ENCODE data around the gene TLE4.
"Not testable (repeated sequence)": the region's sequence is repeated elsewhere in the genome, so short reads cannot be mapped to it uniquely, and the experiment has no call there.

TLE4 gene

DNA sequence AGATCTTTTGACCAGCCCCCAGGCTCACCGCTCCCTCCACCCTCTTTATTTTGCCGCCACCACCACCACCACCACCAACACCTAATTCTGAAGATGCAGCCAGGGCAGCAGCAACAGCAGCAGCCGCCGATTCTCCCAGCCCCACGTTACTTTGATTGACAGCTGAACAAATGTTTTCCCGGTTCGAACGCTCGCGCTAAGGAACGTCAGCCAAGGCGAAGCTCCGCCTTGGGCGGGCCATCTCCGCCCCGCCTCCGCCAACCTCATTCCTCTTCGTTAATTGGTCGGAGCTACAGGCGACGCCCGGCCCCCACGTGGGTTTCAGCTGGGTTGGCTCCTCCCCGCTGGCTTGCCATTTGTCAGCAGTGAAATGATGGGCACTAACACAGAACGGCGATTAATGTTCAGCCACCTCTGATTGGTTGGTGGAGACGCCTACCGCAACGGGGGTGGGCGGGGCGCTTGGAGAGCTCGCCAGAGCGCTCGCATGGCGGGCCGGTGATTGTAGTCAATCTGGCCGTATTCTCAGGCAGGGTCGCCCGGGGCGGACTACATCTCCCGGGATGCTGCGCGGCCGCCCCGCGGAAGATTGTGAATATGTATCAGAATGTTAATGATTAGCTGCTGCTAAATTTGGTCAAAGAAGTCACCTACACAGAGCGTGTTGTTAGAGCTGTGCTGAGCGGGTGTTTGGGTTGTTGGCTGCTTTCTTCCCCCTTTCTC, at the start of gene TLE4:
TSS of gene TLE4 (plus strand) at position 657 of the 723 bp plus-strand sequence. CDS start 826 bp downstream, outside the sequence.
- DNase-seq: peak; percentile 100

DNA sequence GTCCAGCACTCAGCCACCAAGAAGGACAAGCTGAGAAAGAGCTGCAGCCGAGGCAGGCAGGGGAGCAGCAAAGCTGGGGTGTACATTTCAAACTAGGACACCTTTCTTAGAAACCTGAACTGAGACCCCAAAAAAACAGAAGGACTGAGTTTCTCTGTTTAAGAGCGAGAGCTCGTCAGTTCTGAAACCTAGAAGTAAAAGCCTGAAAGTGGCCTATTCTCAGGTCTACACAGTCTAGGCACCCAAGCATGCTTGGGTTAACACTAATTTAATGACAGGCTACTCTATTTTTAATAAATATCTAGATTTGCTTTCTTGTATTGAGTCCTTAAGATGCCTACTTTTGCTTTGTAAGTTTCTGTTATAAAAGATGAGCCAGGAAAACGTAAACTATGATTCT, 49.0 kb upstream of the TLE4 start:
- DNase-seq: no peak

DNA sequence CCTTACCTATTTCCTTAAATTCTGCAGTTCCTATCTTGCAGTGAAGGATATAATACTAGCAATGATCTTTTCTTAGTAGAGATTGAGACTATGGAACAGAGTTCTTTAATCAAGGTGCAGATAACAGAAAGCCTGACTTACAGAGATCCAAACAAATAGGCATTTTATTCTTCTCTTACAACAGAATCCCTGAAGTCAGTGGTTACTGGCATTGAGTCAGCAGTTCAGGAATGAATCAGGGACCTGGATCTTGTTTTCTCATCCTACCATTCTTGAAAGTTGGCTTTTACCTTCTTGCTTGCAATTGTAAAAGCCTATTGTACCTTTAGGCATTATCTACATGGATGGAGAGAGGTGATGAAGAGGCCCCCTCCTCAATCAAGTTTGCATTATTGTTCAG, 47.5 kb upstream of the TLE4 start:
- no peak for DNase-seq

DNA sequence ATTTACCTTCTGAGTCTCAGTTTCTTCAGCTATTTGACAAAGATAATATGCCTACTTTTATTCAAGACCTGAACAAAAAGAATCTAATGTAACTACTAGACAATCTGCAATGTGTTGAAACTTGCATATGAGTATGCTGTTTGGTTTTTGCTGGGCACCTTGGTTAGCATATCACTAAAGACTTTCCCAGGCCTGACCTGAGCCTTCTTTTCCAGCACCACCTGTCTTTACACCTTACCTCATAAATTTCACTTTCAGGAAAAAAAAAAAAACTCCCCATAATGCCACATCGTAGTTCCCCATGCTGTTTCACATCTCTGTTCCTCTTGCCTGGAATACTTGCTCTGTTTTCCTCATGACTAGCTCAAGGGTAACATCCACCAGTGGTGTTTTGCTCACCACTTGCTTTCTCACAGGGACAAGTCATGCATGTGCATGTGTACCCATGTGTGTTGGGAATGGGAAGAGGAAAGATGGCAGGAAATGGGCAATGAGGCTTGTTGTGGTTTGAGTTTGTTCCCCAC, 45.6 kb upstream of the TLE4 start:
- DNase-seq: no peak

DNA sequence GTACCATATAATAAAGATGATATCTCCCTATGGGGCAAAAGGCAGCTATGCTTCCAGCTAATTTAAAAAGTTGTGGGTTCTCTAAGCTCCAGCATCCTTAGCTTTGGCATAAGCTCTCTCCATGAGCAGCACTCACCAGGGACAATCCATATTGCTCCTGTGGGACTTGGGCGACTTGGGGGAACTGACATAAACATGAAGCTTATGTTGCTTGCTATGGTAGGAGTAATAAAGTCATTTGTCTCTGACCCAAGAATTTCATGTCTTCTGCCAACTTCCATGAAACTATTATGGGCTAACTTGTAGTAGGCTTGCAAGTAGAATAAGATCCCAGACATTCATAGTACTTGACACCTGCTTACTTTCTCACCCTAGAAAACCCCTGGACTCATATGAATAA, 36.2 kb upstream of the TLE4 start:
- no peak for DNase-seq

- DNase-seq: no peak
Observed at GRCh38 chr9:79537838-79538237, 33.9 kb upstream of the TLE4 start.

- peak; percentile 42 for DNase-seq
Observed at GRCh38 chr9:79542735-79543620, 28.8 kb upstream of the TLE4 start.

DNA sequence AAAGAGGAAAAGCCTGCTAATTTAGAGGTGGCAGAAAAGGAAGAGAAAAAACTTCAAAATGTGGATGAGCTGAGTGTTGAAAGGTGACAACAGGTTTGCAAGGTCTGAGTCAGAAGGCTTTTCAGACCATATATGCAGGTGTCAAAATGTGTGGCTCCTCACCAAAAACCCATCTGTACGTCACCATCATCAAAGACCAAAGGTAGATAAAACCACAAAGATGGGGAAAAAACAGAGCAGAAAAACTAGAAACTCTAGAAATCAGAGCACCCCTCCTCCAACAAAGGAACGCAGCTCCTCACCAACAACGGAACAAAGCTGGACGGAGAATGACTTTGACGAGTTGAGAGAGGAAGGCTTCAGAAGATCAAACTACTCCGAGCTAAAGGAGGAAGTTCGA, 27.4 kb upstream of the TLE4 start:
- DNase-seq: not testable (repeated sequence)

GRCh38 chr9:79551586-79551985, 20.2 kb upstream of the TLE4 start:
- DNase-seq: no peak

GRCh38 chr9:79551994-79552393, 19.8 kb upstream of the TLE4 start:
- no peak for DNase-seq

GRCh38 chr9:79555474-79556089, 16.2 kb upstream of the TLE4 start:
- no peak for DNase-seq

GRCh38 chr9:79559495-79560181, 12.1 kb upstream of the TLE4 start:
- peak; percentile 45 for DNase-seq

DNA sequence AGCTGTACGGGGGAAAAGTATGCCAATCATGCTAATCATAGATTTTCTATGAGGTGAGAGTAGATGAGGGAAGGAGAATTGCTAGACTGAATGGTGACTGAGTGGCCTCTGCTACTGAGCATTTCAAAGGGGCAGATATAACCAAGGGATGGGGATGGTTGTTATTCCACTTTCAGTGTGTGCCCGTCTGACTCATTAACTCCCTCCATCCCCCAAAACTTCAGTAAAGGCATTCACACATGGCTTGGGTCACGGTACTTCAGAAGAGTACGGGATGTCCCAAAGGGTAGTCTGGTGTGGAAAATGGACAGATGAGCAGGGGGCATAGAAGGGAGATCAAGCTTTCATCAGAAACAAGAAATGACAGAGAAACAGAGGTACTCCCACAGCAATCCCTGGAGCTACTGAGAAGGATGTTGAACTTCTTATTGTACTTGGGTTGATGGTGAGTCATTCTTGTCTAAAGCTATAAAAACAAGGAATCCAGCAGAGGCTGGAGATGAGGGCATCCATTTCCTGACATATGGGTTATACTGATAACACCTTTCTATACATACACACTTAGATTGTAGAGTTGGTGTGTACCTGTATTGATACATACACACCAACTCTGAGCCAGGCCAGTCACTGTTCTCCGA, 8.9 kb upstream of the TLE4 start:
- DNase-seq: no peak

DNA sequence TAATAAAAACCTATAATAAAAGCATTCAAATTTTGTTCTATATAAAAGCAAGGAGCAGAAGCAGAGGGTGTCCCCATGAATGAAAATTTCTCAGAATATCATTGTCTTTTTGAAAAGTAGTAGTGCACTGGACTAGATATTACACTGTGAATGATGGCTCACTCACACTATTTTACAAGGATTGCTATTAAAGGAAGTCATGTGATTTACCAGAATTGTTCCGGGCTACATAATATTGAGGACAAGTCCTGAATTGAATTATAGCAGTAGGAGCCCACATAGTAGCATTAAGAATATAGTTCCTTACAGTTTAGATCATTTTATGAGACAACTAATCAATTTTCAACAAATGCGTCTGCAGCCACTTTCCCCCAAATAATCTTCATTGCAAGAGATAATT, 7.7 kb upstream of the TLE4 start:
- no peak for DNase-seq

GRCh38 chr9:79565245-79565644, 6.5 kb upstream of the TLE4 start:
- DNase-seq: no peak

DNA sequence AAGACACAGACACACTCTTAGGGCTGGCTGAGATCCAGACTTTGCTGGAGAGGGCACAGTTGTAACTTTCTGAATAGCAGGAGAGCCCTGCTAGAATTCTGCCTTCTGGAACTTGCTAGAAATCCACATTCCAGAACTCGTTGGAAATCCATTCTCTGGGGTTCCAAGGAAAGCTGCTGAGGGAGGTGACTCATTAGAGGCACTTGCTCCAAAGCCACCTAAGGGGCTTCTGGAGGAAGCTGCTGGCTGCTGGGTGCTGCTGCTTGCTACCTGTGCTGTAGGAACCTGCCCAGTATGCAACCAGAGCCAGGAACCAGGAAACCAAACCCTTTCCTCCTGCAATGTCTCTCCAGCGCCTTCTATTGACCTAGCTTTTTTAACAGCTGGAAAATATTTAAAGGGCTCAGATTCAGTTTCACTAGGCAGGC, 4.1 kb upstream of the TLE4 start:
- DNase-seq: no peak

GRCh38 chr9:79568337-79569101, 3.2 kb upstream of the TLE4 start:
- no peak for DNase-seq

- no peak for DNase-seq
Observed at GRCh38 chr9:79569814-79570447, 1.8 kb upstream of the TLE4 start.

DNA sequence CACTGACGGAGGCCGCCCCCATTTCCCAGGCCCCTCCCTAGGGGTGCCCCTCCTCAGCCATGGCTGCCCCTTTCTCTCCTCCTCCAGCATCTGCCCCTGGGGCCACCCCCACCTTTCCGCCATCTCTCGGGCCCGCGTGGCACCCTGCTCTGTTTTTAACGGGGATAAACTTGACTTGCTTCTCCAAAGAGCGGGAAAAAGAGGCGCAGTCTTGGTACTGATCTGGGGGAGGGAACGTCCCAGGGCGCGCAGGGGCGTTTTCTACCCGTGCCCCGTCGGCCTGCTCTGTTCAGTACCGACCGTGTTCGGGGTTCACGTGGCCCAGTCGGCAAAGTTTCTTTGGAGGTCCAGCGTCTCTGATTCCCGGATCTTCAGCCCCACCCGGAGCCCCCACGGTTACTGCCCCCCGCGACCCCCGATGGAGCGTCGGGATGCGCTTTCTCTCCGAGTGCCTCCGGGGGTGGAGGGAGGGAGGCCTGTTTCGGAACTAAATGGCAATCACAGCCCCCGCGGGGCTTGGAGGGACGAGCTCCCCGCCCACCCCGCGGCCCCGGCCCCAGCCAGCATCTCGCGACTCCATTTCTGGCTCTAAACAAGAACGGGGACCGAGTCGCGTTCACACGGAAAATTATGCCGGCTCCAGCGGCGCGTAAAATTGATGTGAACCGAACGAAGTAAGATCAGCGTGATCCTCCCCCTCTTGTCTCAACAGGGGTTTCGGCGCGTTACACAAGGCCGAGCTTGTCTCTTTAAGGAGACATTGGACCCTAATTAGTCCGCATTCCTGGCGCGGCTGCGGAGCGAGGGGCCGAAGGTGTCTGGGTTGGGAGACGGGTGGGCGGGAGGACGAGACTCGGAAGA, 1.1 kb upstream of the TLE4 start:
- peak; percentile 69 for DNase-seq

DNA sequence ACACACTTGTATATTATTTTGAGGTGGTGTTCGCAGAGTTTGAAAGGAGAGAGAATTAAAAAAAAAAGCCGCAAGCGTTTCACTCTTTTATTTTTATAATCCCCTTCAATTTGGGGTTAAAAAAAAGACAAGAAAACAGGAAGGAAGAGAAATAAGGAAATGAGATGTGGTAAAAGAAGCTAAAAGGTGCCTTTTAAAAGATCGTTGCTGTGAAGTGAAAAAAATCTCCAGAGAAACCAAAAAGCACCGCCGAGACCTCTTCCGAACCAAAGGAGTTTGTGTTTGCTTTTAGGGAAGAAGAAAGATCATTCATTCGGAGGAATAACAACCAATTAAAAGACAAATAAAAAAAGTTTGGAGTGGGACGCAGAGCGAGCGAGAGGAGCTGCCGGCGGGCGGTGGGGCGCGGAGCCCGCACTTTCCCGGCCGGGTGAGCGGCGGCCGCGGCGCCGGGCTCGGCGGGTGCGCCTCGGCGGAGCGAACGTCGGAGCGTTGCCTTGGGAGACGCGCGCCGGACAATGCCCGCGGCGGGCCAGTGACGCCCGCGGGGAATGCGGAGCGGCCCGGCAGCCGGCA, 355 bp downstream of the TLE4 start:
- DNase-seq: peak; percentile 61

All from NCI-H345 (cell line).